GM12801 (cell line): ENCODE results near the gene CTAG2.
"Not testable (repeated sequence)": the region's sequence is repeated elsewhere in the genome, so short reads cannot be mapped to it uniquely, and the experiment has no call there.

ENCODE experiments used
- TF ChIP-seq, protein P1 (sequence below): IDR thresholded peaks from one replicate; pipeline ENCODE4 v1.5.1; 2011; ENCODE audit warnings: control low read depth; ENCODE audit not compliant: insufficient read length; ENCODE audit errors: extremely low read depth

CTAG2 gene

DNA sequence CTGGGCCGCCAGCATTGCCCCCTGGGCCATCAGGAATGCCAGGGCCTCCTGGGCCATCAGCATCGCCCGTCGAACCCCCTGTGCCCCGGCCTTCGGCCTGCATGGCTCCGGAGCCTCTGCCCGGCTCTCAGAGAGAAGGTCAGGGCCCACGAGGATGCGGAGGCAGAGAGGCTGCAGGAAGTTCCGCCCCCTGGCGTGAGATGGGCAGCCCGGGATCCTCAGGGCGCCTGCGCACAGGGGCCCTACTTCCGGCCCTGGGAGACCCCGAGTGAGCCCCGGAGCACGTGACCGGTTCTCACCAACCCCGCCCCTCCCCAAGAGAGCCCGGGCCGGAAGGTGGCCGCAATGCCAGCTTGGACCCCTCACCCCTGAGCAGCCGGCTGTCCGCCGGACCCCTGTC lies at the start of gene CTAG2:
Gene CTAG2 (minus strand): TSS at position 167 of the 400 bp plus-strand sequence. CDS start 64 bp downstream, at position 103.
- TF ChIP-seq, protein P1, sequence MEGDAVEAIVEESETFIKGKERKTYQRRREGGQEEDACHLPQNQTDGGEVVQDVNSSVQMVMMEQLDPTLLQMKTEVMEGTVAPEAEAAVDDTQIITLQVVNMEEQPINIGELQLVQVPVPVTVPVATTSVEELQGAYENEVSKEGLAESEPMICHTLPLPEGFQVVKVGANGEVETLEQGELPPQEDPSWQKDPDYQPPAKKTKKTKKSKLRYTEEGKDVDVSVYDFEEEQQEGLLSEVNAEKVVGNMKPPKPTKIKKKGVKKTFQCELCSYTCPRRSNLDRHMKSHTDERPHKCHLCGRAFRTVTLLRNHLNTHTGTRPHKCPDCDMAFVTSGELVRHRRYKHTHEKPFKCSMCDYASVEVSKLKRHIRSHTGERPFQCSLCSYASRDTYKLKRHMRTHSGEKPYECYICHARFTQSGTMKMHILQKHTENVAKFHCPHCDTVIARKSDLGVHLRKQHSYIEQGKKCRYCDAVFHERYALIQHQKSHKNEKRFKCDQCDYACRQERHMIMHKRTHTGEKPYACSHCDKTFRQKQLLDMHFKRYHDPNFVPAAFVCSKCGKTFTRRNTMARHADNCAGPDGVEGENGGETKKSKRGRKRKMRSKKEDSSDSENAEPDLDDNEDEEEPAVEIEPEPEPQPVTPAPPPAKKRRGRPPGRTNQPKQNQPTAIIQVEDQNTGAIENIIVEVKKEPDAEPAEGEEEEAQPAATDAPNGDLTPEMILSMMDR = not testable (repeated sequence)

DNA sequence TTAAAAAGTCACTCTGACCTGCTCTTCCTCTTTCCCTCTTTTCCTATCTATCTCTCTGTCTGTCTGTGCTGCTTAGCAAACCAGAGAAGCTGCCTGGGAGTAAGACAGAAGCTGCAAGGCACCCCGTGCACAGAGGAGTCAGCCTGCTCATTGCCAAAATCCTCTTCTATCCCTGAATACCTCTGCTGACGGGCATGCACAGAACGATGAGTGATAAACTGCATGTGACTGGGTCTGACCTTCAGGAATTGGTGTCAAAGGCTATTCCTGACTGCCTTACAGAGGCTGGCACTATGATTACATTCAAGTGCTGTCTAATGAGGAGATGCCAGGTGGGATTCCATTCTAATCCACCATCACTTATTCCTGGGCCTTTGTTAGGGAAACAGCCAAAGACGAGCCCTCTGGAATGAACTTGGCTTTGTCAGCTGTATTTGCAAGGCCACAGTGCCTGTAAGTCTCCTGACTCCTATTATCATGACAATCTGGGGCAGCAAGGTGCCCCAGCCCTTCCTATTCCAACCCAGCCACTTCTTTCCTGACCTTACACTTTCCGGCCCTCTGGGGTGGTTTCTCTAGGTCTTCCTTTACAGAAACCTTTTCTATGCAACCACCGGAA lies 45.4 kb upstream of the CTAG2 start:
- TF ChIP-seq, protein P1 = no peak

DNA sequence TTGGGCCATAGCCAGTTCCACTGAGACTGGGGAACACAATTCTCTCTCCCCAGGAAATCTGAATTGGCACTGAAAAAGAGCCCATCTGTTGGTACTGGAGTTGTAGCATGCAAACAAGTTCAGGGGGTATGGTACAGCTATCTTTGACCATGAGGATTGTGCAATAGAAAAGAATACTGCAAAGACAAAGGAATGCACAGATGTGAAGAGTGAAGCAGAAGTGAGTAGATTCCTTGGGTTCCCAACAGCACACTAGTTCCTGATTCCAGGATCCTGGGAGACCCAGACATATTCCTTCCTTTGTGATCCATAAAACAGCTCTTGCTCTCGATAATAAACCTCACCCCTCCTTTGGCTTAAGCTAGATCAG lies 43.3 kb upstream of the CTAG2 start:
- TF ChIP-seq, protein P1 = no peak

DNA sequence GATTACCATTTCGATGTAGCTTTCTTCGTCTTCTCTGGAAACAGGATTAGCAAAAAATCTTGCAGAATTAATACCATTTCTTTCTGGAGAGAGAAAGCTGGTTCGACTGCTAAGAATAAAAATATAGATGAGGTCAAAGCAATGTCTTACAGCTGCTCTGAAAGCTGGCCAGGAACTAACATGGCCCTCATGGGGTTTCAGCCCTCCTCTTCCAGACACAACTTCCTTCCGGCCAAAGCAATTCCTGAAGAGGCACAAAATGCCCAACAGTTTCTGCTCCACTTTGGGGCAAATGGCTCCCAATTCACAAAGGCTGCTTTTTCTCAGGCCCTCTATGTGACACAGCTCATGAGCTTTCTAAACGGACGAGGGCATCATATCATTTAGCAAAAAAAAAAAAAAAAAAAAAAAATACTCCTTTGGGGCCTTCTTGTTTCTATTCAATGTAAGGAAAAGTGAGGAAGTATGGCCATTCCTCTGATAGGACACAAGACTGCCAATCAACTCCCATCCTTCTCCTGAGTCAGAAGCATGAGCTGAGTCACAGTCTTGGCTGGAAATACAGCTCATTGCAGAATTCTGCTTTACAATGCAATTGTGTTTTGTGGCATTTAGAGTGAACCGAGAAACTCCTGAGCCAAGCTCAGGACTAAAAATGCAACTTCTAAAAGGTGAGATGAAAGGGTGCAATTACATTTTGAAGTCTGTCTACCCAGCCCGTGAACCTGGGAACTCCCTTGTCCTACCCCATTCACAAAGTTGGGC lies 42.7 kb upstream of the CTAG2 start:
- TF ChIP-seq, protein P1 = no peak

DNA sequence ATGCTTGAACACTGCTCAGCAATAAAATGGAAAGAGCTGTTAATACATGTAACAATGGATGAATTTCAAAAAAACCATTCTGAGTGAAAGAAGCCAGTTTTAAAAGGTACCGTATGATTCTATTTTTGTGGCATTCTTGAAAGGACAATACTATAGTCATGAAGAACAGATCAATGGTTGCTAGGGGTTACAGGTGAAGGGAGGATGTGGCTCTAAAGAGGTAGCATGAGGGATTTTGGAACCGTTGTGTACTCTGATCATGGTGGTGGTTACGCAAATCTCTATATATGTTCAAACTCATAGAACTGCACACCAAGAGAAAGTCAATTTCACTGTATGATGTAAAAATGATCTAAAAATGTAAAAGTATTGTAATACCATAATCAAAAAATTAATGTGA lies 40.0 kb upstream of the CTAG2 start:
- TF ChIP-seq, protein P1 = no peak

DNA sequence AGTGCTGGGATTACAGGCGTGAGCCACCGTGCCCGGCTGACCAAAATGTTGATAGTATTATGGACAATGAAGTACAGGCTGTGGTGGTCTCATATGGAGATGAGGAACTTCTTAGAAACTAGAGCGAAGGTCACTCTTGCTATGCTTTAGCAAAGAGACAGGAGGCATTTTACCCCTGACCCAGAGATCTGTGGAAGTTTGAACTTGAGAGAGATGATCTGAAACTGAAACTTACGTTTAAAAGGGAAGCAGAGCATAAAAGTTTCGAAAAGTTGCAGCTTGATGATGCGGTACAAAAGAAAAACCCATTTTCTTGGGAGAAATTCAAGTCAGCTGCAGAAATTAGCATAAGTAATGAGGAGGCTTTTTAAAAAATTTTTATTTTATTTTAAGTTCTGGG lies 8.5 kb upstream of the CTAG2 start:
- TF ChIP-seq, protein P1 = no peak

DNA sequence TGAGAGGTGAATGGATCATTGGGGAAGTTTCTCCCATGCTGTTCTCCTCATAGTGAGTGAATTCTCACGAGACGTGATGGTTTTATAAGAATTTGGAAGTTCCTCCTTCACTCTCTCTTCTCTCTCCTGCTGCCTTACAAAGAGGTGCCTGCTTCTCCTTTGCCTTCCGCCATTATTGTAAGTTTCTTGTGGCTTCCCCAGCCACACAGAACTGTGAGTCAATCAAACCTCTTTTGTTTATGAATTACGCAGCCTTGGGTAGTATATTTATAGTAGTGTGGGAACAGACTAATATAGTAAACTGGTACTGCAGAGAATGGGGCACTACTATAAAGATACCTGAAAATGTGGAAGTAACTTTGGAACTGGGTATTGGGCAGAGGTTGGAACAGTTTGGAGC lies 7.8 kb upstream of the CTAG2 start:
- TF ChIP-seq, protein P1 = no peak
